ENCODE measurements around the gene HSD11B2.

Gene HSD11B2

DNA sequence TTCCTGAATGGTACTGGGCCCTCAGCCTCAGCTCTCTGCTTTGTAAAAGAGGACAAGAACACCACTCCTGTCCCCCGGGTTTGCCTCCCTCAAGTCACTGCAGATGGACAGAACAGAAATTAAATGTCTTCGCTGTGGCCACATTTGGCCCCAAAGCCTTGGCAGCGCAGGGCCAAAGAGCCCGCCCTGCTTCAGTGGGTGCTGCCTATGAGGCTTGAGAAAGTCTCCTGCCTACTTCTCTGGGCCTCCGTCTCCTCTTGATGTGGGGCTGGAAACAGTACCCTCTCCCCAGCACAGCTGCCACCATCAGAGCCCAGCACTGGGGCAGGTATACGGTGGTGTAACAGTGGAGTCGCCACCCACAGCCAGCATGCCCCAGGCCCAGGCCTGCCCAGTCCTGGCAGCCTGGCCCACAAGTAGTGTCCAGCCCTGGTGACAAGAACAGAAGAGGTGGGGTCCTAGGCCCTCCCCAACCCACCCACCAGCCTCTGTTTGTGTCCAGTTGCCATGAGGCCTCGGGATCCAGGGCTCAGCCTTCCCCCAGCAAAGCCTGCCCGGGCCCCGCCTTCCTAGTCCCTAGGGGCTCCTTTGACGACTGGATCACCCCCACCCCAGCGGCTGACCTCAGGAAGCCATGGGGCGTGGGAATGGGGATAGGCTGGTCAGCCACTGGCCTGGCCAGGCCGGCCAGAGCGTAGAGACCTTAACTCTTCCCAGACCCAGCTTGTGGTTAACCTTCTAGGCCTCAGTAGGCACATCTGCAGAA lies 33.7 kb upstream of the HSD11B2 start:
- DNase-seq (ENCODE audit: low read depth): peak; percentile 42
- TF ChIP-seq, protein P1, sequence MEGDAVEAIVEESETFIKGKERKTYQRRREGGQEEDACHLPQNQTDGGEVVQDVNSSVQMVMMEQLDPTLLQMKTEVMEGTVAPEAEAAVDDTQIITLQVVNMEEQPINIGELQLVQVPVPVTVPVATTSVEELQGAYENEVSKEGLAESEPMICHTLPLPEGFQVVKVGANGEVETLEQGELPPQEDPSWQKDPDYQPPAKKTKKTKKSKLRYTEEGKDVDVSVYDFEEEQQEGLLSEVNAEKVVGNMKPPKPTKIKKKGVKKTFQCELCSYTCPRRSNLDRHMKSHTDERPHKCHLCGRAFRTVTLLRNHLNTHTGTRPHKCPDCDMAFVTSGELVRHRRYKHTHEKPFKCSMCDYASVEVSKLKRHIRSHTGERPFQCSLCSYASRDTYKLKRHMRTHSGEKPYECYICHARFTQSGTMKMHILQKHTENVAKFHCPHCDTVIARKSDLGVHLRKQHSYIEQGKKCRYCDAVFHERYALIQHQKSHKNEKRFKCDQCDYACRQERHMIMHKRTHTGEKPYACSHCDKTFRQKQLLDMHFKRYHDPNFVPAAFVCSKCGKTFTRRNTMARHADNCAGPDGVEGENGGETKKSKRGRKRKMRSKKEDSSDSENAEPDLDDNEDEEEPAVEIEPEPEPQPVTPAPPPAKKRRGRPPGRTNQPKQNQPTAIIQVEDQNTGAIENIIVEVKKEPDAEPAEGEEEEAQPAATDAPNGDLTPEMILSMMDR (conservative IDR thresholded peaks at IDR 0.05; ENCODE audit: control insufficient read depth, insufficient read depth, low read depth, low read length): no peak
- no peak overlapping the region for H3K4me3 ChIP-seq (ENCODE audit: control insufficient read depth, low read depth, low read length)

DNA sequence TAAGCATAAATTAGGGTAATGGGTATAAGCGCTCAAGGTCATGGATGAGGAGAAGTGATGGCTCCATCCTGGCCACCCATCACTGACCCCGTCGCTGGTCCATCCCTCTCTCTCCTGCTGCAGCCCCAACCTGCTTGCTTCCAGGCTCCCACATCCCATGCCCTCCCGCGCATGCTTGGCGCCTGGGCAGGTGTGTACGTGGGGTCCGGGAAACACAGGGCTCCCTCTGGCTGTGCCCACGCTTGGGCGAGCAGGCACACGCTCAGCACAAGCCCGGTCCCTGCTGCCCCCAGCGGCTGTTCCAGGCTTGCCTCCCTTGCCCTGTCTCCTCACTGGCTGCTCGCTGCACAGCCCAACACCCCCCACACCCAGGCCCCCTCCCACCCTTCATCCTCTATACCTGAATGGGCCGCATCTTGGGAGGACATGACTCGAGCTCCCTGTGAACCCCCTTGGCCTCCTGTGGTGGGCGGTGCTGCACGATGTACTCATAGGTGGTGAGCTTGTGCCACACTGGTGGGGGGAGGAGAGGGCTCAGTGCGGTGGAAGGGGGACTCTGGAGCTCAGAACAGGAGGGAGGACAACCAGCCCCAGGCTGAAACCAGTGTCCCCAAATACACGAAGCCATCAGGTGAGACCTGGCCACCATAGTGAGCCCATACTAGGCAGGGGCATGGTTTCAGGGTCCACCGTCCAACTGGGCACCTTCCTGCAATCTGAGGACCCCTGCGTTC lies 32.9 kb upstream of the HSD11B2 start:
- TF ChIP-seq, protein P1 (conservative IDR thresholded peaks at IDR 0.05; ENCODE audit: control insufficient read depth, insufficient read depth, low read depth, low read length): no peak
- no peak for DNase-seq (ENCODE audit: low read depth)
- no peak overlapping the region for H3K4me3 ChIP-seq (ENCODE audit: control insufficient read depth, low read depth, low read length)

DNA sequence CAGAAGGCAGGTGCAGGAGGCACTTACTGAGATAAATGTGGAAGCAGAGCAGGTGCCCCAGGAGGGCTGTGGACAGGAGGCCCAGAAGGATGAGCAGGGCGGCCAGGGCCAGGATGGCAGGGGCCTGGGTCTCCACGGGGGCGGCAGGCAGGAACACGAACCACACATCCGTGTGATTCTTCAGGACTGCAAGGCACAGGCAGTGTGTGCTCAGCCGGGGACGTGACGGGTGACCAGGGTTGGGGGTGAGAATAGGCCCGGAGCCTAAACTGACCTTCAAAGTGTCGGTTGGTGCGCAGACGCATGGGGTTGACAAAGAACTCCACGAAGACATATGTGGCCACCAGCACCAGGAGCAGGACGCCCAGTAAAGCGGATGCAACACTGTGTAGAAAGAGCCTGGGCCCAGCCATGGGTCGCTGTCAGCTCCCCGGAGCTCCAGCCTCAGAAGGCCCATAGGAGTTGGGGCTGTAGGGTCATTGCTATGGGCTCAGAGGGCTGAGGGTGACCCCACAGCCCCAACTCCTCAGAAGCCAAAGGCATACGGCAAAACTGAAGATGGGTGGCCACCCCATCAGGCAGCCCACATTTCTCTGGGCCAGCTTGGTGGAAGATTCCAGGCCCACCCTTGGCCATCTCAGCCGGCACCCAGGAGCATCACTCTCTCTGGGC lies 32.2 kb upstream of the HSD11B2 start:
- DNase-seq (ENCODE audit: low read depth): no peak
- no peak overlapping the region for H3K4me3 ChIP-seq (ENCODE audit: control insufficient read depth, low read depth, low read length)
- TF ChIP-seq, protein P1 (conservative IDR thresholded peaks at IDR 0.05; ENCODE audit: control insufficient read depth, insufficient read depth, low read depth, low read length): no peak

DNA sequence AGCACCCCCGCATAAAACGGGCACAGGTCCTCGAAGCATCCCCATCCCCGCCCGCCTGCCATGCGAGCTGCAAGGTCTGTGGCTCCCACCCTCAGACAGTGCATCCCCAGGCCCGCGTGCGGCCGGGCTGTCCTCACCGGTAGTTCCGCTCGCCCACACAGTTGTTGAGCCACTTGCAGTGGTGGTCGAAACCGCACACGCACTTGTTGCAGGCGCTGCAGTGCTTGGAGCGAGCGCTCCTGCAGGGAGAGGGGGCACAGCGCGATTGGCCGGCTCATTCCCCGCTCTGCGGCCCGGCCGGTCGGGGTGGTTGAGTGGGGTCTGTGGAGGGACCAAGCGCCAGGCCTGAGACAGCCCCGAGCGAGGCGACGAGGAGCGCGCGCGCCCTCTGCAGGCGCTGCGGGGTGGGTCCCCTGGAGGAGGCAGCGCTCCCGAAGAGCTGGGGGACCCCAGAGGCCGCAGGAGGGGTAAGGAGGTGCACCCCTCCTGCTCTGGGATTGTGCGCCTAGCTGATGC lies 31.6 kb upstream of the HSD11B2 start:
- H3K4me3 ChIP-seq (ENCODE audit: control insufficient read depth, low read depth, low read length): no peak overlapping the region
- DNase-seq (ENCODE audit: low read depth): no peak
- TF ChIP-seq, protein P1 (conservative IDR thresholded peaks at IDR 0.05; ENCODE audit: control insufficient read depth, insufficient read depth, low read depth, low read length): peak; percentile 54

DNA sequence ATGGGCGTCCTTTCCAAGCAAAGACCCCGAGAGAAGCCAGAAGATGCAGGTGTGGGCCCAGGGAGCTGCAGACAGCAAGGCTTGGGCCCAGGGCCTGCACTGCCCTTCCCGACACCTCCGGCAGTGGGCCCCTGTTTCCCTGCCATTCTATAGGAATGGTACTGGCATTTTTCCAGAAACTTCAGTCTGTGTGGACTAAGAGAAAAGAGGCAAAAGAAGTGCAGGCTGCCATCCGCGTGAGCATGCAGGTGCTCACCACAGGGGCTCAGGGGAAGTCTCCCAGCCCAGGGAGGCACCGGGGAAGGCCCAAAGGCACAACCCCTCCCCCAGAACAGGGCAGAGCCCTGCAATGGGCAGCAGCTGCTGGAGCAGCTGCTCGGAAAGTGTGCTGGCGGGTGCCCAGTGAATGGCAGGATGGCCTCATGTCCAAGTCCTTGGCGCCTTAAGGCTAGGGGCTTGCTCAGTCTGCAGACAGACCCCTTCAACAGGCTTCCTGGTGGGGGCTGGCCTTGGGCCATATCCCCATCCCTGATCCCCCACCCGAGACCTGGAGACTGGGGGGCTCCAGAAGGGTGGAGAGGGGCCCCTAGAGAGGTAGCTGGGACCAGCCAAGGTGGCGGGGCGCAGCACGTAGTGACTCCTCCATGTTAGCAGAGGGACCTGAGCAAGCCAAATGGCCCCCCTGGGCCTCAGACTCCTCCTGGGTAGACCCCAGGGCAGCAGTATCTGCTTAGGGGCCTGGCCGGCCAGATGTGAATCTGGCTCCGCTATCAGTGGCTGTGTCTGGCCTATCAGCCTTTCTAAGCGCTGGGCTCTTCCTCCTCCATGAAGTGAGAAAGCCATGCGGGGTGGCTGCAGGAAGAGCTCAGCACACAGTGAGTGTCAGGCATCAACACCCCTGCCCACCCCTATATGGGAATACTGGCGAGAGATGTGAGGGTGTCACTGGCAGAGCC lies 30.9 kb upstream of the HSD11B2 start:
- TF ChIP-seq, protein P1 (conservative IDR thresholded peaks at IDR 0.05; ENCODE audit: control insufficient read depth, insufficient read depth, low read depth, low read length): no peak
- DNase-seq (ENCODE audit: low read depth): no peak
- H3K4me3 ChIP-seq (ENCODE audit: control insufficient read depth, low read depth, low read length): no peak overlapping the region

DNA sequence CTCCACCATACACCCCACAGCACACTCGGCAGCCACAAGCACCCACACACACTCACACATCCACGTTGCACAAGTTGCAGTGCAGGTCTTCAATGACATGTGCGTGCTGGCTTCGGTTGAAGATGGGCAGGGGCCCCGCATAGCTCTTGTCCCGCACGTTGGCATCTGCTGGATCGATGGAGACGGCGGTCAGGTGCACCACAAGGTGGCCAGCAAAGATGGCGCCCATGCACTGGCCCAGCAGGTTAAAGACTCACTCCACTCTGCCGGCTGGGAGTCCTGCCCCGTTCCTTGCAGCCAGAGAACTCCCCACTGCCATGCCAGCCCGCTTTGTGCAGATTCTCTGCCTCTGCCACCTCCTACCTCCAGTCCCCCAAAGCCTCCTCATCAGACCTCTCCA lies 30.0 kb upstream of the HSD11B2 start:
- TF ChIP-seq, protein P1 (conservative IDR thresholded peaks at IDR 0.05; ENCODE audit: control insufficient read depth, insufficient read depth, low read depth, low read length): no peak
- DNase-seq (ENCODE audit: low read depth): no peak
- no peak overlapping the region for H3K4me3 ChIP-seq (ENCODE audit: control insufficient read depth, low read depth, low read length)
